OCI-LY1 (cell line): ENCODE data around the gene ANKRD33B.

Experiments
- EZH2 ChIP-seq: fragments of 200-600 bp; sonication (generic), shearing (Covaris generic); IDR thresholded peaks from 2 replicates; pipeline ENCODE4 v1.8.0; 2017; ENCODE audit warnings: borderline replicate concordance, mixed run types, mild to moderate bottlenecking, antibody characterized with exemption, low read length, moderate library complexity, mixed read lengths
- TF ChIP-seq, protein P1 (sequence below): fragments of 200-600 bp; sonication (generic), shearing (Covaris generic); IDR thresholded peaks from 2 replicates; pipeline ENCODE4 v1.5.1; 2017; ENCODE audit warnings: mild to moderate bottlenecking, antibody characterized with exemption, low read length, moderate library complexity, mixed read lengths

DNA sequence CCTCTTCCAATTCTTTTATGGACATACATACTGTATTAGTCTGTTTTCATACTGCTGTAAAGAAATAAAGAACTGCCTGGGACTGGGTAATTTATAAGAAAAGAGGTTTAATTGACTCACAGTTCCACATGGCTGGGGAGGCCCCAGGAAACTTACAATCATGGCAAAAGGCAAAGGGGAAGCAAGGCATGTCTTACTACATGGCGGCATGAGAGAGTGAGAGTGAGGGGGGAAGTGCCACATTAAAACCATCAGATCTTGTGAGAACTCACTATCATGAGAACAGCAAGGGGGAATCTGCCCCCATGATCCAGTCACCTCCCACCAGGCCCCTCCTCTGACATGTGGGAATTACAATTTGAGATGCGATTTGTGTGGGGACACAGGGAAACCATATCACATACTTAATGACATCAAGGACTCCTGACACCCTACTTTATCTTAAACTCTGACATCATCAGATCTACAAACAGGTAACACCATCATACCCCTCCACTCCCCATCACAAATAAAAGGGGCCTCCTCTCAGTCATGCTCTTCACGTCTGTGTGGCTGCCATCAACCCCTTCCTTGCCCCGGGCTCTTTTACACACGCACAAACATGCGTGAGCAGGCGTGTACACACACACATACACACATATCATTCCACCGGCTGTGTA lies 9.7 kb downstream of the ANKRD33B start:
- TF ChIP-seq, protein P1, sequence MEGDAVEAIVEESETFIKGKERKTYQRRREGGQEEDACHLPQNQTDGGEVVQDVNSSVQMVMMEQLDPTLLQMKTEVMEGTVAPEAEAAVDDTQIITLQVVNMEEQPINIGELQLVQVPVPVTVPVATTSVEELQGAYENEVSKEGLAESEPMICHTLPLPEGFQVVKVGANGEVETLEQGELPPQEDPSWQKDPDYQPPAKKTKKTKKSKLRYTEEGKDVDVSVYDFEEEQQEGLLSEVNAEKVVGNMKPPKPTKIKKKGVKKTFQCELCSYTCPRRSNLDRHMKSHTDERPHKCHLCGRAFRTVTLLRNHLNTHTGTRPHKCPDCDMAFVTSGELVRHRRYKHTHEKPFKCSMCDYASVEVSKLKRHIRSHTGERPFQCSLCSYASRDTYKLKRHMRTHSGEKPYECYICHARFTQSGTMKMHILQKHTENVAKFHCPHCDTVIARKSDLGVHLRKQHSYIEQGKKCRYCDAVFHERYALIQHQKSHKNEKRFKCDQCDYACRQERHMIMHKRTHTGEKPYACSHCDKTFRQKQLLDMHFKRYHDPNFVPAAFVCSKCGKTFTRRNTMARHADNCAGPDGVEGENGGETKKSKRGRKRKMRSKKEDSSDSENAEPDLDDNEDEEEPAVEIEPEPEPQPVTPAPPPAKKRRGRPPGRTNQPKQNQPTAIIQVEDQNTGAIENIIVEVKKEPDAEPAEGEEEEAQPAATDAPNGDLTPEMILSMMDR = no peak
- no peak for TF ChIP-seq EZH2
